Activated gamma-delta T cell treated with anti-CD3 and anti-CD28 coated beads, Interleukin-2, amount 50 U/mL, for 16 hours (primary cell): ENCODE data around the gene CCDC9.
"Not testable (repeated sequence)": the region's sequence is repeated elsewhere in the genome, so short reads cannot be mapped to it uniquely, and the experiment has no call there.

Experiments used
- DNase-seq: peaks from one replicate; pipeline ENCODE4 v3.0.0-alpha.2; 2020; ENCODE audit warnings: low read depth

The CCDC9 gene

DNA sequence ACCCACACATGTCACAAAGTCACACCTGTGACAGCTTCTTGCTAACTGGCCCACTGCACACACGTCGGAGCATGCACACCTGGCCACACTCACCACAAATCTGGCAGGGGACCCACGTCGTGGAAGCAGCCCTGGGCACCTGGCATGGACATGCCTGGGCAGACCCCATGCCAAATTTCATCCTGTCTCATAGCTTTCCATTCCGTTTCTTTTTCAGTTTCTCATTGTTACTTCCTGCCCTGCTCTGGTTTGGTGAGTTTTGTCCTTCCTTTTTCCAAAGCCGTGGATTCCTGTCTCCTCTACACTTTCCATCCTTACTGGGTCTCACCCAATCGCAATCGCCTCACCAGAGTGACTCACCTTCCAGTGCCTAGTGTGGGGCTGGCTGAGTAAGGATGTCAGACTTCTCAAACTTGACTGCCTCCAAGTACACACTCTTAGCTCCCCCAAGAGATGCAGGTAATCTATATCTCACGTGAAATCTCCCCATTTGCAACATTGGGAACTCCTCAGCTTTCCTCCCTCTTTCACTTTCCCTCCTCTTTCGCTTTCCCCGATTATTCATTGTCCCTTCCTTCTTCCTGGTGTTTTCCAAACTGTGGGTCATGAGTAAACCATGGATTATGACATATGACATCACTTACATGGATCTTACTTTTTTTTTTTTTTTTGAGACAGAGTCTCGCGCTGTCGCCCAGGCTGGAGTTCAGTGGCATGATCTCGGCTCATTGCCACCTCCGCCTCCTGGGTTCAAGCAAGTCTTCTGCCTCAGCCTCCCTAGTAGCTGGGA, 23.7 kb upstream of the CCDC9 start:
- no peak for DNase-seq

DNA sequence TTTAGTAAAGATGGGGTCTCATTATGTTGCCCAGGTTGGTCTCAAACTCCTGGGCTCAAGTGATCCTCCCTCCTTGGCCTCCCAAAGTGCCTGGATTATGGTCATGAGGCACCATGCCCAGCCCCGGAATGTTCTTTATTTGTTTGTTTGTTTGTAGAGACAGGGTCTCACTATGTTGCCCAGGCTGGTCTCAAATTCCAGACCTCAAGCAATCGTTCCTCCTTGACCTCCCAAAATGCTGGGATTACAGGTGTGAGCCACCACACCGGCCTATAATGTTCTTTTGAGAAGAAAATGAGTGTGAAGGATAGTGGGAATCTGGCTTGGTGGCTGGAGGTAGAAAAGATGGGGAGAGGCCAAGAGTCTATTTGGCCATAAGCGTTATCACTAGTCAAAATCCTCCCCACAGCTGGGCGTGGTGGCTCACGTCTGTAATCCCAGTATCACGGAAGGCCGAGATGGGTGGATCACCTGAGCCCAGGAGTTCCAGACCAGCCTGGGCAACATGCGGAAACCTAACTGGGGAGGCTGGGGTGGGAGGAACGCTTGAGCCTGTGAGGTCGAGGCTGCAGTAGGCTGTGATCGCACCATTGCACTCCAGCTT, 20.2 kb upstream of the CCDC9 start:
- no peak for DNase-seq

DNA sequence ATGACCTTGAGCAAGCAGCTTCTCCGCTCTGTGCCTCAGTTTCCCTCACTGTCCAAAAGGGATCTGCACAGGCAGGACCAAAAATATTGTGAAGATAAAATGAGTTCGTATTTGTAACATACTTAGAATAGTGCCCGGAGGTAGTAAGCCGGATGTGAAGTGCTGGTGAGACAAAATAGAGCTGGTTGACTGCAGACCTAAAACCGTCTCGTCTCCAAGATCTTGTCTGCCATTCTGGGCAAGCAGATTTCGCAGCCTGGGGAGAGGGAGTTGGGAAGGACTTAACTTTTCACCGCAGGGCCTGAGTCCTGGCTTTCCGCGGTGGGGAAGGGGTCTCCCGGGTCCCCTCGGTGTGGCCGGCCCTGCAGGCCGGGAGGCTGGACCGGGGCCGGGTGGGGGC, 17.2 kb upstream of the CCDC9 start:
- DNase-seq, result no peak

DNA sequence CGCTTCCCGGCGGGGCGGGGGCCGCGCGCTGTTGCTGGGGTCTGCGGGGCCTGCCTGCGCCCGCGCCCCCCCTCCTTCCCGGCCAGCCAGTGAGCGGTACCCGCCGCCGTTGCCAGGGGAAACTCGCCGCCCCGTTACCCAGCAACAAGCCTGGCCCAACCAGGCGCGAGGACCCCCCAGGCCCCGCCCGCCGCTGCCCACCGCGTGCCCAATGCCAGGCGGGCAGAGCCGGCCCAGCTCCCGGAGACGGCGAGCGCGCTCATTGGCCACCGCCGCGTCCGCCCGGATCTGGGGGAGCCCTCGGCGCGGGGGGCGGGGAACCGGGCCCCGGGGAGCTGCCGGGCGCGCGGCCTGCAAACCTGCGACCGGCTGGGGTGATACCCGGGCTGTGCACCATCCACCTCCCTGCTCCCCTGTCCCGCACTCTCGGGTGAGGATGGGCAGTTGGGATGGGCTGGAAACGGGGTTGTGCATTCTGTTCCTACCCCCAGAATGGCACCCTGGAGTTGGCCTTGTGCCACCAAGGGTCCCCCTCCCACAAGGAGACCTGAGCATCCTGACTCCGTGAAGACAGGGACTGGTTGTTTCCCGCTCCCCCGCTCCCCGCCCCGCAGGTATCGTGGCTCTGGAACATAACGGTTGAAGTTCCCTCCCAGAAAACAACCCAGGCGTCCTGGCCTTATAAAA, 16.6 kb upstream of the CCDC9 start:
- DNase-seq, result peak; percentile 40

DNA sequence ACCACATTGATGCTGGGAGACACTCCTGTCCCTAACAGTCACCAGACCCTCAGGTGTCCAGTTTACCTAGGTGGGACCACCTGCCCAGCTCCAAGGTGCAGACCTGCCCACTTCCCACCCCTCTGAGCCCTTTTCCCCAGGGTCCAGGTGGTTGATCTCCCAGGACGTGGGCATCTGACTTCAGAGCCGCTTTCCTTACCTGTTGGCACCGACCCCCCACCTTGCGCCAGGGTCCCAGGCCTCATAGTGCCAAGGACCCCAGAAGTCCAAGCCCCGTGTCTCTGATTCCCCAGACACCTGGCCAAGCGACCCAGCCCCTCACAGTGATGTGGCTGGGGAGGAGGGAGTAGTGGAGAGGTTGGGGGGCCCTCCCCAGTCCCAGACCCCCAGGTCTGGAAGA, 15.8 kb upstream of the CCDC9 start:
- DNase-seq, result no peak

DNA sequence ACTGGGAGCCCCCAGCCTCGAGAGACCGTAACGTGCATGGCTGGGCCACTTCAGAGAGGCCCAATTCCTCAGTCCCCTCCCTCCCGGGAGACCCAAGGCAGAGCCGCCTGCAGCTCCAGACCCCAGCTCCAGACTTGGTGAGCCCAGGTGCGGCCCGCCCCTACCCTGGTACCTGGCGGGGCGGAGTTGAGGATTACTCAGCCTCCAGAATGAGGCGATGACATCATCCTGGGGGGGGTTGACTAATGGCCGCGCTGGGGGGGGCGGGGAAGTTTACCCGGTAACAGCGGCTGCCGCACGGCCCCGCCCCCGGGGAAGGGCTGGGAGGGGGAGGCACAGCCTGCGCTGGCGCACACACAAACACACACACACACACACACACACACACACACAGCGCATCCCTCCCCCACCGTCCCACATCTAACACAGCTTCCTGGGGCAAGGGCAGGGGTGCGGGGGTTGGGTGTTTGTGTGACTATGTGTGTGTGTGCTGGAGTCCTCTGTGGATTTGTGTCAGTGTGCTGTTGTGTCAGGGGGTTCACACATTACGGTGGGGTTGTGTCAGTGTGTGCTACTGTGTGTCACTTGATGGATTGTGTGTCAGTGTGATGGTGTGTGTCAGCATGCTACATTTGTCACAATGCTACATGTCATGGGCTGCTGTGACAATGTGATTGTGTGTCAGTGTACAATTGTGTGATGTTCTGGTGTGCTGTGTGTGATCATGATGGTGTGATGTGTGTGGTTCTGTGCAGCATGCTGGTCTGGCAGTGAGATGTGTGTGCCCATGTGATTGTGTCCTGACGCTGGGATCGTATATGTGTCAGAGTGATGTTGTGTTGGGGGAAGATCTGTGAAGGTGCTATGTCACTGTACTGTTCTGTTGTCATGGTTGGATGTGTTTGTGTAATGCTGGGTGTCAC, 15.1 kb upstream of the CCDC9 start:
- DNase-seq, result peak; percentile 80

DNA sequence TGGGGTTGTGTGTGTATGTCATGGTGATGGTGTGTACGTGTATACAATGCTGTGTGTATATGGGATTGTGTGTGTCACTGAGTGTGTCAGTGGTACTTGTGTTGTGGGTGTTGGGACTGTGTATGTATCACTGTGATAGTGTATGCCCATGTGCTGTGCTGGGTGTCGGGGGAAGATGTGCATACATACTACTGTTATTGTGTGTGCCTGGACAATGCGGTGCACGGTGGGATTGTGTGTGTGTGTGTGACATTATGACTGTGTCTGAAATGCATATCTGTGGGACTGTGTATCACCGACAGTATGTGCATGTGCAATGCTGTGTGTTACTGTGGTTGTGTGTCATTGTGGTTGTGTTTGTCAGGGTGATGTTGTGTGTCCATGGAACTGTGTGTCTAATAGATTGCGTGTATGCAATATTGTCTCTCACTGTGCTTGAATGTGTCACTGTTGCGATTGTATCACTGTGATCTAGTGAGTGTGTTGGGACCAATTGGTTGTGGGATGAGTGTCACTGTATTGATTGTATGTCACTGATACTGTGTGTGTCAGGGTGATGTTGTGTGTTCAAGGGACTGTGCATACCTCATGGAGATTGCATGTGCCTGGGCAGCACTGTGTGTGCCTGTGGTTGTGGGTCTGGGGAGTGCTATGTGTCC, 14.3 kb upstream of the CCDC9 start:
- DNase-seq, result no peak

DNA sequence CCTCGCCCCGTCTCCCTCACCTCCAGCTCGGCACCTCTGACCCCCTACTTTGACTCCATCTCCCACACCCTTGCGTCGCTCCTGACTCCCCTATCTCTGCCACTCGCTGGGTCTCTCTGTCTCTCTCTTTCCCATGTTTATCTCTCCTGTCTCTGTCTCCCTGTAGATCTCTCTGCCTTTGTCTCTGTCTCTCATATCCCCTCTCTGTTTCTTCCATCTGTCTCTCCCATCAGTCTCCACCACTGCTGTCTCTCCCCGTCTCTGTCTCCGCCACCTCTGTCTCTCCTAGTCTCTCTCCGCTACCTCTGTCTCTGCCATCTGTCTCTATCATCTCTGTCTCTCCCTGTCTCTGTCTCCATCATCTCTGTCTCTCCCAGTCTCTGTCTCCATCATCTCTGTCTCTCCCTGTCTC, 13.0 kb upstream of the CCDC9 start:
- no peak for DNase-seq

DNA sequence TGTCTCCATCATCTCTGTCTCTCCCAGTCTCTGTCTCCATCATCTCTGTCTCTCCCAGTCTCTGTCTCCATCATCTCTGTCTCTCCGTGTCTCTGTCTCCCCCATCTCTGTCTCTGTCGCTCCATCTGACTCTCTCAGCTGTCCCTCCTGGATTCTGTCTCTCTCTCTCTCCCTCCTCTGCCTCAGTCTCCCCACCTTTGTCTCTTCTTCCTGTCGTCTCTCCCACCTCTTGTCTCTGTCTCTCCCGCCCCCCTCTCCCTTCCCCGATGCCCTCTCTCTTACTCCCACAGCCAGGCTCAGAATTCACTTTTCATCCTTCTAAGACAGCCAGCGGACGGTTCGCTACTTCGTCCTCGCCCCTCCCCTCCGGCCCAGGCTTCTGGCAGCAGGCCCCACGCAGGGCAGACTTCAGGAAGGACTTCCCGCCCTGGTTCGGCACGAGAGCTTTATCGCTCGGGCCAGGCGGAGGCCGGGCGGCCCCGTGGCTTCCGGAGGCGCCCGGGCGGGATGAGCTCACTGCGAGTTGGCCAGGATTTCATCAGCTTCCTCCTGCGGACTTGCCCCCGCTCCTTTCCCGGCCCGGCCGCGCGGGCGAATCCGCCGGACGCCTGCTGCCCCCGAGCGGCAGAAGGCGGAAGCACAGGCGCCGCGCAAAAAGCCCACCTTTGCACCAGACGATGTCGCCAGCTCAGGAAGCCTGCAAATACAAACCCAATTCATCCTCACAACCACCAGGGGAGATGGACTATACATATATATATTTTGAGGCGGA, 12.4 kb upstream of the CCDC9 start:
- peak; percentile 88 for DNase-seq

DNA sequence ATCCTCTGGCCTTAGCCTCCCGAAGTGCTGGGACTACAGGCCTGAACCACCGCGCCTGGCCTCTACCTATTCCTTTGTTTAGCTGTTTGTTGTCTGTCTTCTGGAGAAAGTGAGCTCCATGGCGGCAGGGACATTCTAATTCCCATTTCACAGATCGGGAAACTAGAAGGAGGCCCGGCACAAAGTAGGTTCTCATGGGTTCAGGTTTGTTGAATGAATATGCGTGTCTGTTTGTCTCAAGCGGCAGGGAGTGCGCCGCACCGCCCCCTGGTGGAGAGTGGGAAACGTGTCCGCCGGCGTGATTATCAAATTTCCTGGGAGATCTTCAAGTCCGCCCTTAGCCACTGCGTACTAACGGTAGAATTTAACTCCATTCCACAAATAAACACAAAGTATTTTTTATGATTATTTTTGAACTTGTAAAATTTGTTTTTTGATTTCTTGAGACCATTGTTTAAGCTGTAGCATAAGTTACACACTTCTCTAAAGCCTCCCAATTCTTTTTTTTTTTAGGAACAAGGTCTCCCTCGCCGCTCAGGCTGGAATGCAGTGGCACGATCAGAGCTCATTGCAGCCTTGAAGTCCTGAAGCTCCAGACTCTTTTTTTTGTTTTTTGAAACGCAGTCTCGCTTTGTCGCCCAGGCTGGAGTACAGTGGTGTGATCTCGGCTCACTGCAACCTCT, 8.9 kb upstream of the CCDC9 start:
- peak; percentile 75 for DNase-seq

DNA sequence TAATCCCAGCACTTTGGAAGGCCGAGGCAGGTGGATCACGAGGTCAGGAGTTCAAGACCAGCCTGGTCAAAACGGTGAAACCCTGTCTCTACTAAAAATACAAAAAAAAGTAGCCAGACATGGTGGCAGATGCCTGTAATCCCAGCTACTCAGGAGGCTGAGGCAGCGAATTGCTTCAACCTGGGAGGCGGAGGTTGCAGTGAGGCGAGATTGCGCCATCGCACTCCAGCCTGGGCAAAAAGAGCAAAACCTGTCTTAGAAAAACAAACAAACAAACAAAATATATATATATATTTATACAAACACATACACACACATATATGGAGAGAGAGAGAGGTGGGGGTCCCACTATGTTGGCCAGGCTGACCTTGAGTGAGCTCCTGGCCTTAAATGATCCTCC, 3.3 kb upstream of the CCDC9 start:
- not testable (repeated sequence) for DNase-seq

DNA sequence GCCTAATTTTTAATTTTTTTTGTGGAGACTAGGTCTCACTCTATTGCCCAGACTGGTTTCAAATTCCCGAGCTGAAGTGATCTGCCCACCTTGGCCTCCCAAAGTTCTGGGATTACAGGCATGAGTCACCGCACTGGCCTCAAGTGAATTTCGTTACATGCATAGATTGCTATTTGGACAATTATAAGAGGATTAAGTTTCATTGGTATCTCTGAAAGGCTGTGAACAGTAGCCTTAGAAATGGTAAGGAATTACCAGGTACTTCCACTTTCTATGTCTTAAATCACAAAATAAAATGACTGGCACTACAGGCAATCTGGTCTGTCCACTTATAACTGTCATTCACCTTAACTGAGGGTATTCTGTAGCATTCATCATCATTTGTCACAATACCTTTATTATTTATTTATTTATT, 2.9 kb upstream of the CCDC9 start:
- no peak for DNase-seq

DNA sequence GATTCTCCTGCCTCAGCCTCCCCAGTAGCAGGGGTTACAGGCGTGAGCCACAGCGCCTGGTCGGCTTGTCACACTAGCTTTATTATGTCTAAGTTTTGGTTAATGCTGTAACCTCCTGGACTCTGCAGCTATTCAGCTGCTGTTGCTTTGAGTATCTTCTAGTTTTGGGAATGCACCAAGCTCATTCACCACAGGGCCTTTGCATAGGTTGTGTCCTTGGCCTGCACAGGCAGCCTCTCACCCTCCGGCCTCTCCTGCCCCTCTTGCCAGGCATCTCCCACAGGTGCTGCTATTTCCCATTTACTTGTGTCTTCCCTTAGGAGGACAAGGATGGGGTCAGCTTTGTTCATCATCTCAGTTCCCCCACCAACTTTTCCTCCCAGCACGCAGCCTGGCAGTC, 2.4 kb upstream of the CCDC9 start:
- DNase-seq, result no peak

DNA sequence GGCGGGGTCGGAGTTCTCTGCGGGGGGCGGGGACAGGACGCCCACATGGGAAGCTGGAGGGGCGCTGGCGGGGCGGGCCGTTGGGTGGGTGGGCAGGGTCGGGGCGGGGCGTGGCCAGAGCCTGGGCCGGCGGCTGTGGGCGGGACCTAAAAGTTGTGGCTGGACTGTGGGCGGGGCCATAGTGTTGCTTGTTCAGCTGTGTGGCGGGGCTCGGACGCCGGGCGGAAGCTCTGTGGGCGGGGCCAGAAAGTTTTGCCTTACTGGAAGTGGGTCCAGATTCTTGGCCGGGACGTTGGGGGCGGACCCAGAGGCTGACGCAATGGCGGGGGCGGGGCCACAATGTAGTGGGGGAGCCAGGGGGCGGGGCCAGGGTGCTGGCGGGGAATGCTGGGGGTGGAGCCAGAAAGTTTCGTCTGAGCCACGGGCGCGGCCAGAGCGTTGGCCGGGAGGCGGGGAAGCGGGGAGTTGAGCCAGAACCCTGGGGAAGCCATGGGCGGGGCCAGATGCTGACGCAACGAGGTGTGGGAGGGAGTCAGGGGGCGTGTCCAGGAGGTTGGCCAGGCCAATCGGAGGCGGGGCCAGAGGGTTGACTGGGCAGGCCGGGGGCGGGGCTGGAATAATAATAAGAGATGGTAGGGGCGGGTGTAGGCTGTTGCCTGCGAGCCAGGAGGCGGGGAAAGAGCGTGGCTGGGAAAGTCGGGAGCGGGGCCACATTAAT, 527 bp downstream of the CCDC9 start:
- peak; percentile 99 for DNase-seq

DNA sequence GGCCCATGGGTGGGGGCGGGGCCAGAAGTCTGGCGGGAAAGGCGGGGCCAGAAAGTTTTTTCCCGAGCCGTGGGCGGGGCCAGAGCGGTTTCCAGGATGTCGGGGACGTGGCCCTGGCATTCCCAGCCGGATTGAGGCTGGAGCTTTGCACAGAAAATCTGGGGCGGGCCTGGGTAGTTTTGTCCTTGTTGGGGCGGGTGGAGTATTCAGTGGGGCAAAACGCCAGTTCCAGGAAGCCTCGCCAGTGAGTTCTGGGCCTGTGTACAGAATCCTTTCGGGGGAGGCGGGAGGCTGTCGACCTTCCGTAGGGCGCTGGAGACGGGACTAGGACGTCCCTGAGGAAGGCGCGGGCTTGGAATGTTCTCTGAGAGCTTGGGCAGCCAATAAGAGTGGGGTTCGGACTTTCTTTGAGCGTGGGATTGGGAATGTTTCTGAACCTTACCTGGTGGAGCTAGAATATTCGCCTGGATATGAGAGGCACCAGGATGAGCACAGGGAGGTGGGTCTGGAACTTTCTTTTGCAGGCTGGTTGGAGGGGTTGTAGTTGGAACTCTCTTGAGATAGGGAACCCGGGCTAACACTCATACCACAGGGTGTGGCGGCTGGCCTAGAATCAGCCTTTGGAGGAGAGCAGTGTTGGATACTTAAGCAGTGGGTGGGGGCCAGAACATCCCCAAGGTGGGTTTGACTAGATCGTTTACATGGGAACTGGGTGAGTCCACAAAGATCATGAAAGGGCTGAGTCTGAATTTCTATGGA, 1.3 kb downstream of the CCDC9 start:
- no peak for DNase-seq

DNA sequence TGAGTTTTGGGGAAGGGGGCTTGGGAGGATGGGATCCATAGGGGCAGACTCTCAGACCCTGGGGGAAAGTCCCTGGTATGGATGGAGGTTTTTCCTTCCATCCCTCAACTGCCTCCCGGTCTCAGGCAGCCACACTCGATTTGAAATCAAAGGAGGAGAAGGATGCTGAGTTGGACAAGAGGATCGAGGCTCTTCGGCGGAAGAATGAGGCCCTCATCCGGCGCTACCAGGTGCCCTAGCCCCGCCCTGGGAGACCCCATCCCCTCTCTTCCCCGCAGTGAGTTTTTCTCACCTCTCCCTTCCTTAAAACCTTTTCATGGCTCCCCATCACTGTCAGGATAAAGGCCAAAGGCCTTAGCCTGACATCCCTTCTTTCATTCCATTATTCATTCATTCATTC, 2.1 kb downstream of the CCDC9 start:
- no peak for DNase-seq

DNA sequence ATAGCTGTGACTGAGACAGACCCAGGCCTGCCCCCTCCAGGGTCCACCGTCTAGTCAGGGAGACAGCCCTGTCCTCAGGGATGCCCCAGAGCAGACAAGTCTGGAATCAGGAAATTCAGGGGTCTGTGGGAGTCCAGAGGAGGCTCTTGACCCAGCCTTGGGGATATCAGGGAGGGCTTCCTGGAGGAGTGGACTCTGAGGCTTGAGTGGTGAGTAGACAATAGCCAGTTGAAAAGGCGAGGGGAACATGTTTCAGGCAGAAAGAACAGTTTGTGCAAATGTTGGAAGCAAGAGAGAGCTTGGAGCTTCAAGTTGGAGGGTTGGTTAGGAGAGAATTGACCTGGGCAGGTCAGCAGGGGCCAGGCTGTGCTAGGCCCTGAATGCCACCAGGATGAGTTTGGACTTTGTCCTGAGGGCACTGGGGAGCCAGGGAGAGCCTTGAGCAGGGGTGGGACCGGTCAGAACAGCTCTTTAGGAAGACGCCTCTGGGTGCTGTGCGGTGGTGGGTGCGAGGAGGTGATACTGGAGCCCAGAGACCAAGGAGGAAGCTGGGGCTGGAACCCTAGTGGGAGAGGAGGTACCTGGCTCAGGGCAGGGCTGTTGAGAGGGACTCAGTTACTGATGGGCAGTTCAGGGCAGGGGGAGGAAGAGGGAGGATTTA, 2.7 kb downstream of the CCDC9 start:
- DNase-seq, result no peak

DNA sequence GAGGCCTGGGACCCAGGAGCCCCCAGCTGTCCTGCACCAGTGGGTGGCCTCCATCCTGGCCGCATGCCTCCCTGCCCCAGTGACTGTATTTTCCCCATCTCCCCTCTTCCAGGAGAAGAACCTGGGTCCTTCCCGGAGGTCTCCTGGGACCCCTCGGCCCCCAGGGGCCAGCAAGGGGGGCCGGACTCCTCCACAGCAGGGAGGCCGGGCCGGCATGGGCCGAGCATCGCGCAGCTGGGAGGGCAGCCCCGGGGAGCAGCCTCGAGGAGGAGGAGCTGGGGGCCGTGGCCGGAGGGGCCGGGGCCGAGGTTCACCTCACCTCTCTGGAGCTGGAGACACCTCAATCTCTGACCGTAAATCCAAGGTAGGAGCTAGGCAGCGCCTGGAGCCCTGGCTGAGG, 4.2 kb downstream of the CCDC9 start:
- no peak for DNase-seq
